Suppressor macrophage (primary cell): Measurements from ENCODE around the gene PTGES3L.

Experiments
- DNase-seq, 4 experiments: peaks; one replicate each; pipeline ENCODE4 v3.0.0-alpha.2; 2020 to 2022
- total RNA-seq, 17 experiments: gene quantifications; one replicate each; lab custom pipeline; 2026; ENCODE audit warnings: mixed read lengths in 6 of 17, inconsistent platforms in 3 of 17; lab: John Stamatoyannopoulos, UW

The PTGES3L gene
- 0.26 to 1.6 (median 1.0) reads per million in 17 experiments for total RNA-seq

DNA sequence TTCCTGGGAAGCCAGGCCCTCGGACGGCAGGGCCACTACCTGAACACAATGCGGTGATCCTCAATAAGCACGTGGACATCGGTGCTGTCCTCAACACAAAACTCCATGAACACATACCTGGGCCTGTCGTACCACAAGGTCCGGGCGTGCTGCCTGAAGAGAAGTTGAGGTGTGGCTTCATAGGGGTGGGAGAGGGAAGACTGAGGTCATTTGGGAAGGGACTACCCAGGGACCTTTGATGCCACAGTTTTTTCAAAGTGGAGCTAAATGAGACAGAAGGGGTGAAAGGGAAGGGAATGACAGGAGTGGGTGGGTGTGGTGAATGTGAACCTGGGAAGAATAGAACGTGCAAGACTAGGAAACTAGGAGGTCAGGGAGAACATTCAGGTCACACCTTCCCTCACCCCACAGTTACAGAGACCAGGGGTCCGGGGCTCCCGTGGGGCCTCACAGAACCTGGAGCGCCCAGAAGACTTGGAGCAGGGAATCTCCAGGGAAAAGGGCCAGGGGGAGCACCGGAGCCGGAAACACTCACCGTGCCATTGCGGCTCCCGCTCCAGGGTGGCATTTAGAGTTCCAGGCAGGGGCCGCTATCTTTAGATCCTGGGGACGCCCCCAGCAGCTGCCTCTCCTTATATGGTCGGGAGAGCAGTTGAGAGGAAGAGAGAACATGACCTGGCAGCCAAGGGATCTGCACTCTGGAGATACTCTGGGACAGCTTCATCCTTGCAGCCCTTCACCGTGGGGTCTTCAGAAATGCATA is at the start of gene PTGES3L:
TSS of gene PTGES3L (minus strand) at position 570 of the 763 bp plus-strand sequence. CDS start at position 543, 27 bp downstream.
- peak in 3 of 4 experiments; percentile 46 to 57 (median 50) for DNase-seq

GRCh38 chr17:43028221-43028861 is 48.5 kb upstream of the PTGES3L start:
- DNase-seq, result no peak

- no peak for DNase-seq
Measured at GRCh38 chr17:43027091-43028032, 47.5 kb upstream of the PTGES3L start.

- DNase-seq, result no peak
Measured at GRCh38 chr17:43026595-43026994, 46.7 kb upstream of the PTGES3L start.

DNA sequence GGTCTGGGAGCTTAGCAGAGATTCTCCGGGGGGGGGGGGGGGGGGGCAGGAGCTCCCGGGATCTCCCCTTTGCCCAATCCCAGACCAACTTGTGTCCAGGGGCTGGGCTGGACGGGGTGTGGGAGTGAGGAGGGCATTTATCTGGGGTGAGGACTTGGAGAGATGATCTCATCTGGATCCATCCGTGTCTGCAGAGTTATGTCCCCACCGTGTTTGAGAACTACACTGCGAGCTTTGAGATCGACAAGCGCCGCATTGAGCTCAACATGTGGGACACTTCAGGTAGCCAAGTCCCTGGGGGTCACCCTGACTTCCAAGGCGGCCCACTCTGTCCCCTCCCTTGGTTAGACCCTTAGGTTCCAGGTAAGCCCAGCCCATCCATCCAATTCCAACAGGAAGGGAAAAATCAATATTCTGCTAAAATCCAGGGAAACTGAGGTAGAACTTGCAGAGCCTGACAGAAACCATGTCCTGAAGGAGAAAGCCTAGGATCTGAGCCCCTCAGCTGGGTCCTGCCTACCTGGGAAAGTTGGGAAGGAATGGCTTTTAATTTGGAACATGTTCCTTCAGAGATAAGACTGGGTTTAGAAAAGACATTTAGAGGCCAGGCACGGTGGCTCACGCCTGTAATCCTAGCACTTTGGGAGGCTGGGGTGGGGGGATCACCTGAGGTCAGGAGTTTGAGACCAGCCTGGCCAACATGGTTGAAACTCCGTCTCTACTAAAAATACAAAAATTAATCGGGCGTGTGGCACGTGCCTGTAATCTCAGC is 46.1 kb upstream of the PTGES3L start:
- DNase-seq, result no peak

DNA sequence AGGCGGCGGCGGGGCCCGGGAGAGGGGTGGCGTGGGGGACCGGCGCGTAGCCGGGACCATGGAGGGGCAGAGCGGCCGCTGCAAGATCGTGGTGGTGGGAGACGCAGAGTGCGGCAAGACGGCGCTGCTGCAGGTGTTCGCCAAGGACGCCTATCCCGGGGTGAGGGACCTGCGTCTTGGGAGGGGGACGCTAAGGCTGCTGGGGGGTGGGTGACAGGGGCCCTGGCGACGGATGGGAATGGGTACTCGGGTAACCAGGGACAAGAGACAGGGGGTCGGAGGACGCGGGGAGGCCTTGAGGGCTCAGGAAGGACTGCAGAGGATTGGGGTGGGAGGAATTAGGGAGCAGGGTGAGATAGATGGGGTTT is 45.4 kb upstream of the PTGES3L start:
- DNase-seq, result no peak

- DNase-seq, result peak; percentile 88 to 92 (median 92)
Measured at GRCh38 chr17:43024407-43025289, 44.8 kb upstream of the PTGES3L start, which contains the start of gene RND2. Gene RND2 (plus strand): TSS chr17:43025231. CDS start chr17:43025348, 117 bp downstream.

DNA sequence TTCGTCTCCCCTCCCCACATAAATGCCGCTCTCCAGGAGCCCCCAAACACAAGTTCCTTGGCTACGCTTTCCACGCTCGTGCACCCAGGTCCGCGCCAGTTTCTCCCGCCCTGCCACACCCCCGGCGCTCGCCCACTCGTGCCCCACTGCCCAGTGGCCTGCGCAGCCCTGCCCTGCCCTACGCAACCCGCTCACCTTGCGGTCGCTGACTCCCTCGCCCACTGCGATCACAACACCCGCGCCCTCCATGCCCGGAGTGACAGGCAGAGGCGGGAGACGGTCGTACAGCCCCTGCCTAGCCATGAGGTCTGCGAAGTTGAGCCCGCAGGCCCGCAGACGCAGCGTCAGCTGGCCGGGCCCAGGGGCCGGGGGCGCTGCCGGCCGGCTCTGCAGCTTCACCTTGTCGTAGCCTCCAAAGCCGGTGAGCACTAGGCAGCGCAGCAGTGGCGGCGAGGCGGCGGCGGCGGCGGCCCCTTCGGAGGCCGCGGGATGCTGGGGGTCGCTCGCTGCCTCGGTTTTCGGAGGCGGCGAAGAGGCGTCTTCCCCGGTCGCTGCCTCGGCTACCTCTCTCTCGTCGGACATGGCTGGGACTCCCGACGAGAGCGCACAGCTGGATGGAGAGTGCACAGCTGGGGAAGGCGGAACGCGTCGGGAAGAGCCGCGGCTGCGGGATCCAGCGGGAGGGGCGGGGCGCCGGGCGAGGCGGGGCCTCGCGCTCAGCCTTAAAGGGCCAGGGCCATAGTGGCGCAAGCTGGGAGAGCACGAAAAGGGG is 42.0 kb upstream of the PTGES3L start, which contains the start of gene VAT1:
TSS of gene VAT1 (minus strand) at position 645 of the 772 bp plus-strand sequence. CDS start at position 582, 63 bp downstream.
- peak; percentile 83 to 95 (median 90) for DNase-seq

- peak; percentile 85 to 93 (median 93) for DNase-seq
Measured at GRCh38 chr17:43020789-43021740, 41.2 kb upstream of the PTGES3L start.

DNA sequence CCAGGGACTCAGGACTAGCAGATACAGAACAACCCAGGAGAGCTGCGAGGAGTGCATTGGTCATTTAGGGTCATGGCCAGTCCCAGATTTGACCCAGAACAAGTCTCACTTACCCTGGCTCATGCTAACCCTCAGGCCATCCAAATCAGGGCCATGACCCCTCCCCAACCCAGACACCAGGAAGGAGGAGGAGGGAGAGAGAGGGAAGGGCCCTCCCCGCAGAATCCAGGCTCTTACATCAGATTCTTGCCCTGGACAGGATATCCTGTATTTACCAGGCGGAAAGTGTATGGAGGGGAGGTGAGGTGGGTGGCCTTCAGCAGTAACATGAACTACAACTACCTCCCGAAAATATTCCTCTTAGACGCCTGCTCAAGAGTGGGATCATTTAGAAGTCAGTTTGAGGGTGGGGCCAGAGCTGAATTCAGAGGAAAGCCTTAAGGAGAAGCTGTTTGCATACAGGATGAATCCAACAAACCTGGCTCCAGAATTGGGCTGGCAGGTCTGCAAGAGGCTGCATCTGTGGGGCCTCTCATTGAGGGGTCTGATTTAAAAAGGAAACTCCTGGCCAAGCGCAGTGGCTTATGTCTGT is 40.2 kb upstream of the PTGES3L start:
- DNase-seq, result peak in 3 of 4 experiments; percentile 43 to 55 (median 51)

GRCh38 chr17:43019418-43019817 is 39.5 kb upstream of the PTGES3L start:
- DNase-seq, result no peak

DNA sequence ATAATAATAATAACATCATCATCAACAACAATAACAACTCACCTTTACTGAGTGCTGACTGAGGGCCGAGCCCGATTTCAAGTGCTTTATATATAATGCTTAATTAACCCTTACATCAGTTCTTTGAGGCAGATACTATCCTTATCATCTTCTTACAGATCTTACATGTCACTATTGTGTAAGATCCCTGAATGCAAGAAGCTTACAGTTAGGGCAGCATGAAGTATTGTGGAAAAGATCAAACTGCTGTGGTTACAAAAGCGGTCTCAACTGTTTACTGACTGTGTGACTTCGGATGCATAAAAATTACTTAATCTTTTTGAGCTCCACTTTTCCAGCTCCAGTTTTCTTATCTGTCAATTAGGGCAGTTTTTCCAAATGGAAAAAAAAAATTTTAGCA is 39.1 kb upstream of the PTGES3L start:
- DNase-seq, result peak in 2 of 4 experiments; percentile 31 to 34

DNA sequence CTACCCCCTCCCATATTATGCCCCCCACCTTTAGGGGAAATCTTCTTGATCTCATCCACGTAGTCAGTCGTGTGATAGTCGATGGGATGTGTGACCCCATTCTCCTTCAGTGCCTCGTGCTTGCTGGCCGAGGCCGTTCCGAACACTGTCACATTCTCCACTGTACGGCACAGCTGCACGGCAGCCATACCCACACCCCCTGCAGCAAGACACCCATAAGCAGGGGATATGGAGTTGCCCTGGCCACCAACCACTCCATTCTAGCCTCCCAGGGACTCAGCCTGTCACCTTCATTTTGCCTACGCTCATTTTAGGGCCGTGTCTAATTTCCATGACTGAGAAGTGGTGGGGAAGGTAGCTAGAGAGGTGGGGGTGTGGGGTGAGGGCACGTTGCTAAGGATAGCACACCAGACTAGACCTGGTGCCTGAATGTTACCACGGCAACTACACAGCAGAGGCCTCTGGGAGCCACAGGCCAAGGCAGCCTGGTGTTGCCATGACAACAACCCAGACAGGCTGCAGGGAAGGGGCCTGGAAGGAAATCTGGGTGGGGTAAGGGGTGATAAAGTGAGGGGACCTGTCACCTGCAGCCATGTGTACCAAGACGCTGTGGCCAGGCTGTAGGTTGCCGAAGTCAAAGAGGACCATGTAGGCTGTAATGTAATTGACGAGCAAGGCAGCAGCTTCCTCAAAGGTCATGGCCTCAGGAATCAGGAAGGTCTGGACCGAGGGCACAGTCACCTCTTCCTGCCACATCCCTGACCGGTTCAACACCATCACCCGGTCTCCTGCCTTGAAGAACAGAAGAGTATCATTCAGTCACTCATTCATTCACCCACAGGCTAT is 38.4 kb upstream of the PTGES3L start:
- DNase-seq, result peak; percentile 35 to 65 (median 57)

DNA sequence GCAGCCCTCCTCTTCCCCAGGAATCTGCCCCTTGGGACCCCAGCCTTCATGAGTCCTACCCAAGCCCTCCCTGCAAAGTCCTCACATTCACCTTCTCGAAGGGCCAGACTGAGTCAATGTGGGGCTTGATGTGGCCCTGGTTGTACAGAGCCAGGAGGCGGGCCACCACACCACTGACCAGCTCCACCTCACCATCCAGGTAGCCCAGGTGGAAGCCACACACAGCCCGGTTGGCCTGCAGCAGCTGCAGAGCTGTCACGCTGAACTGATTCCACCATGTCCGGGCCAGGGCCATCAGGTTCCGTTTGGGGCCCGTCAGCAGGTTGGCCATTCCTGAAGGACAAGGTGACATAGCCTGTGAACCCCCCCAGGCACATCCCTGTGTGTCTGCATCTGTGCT is 36.3 kb upstream of the PTGES3L start:
- no peak for DNase-seq

DNA sequence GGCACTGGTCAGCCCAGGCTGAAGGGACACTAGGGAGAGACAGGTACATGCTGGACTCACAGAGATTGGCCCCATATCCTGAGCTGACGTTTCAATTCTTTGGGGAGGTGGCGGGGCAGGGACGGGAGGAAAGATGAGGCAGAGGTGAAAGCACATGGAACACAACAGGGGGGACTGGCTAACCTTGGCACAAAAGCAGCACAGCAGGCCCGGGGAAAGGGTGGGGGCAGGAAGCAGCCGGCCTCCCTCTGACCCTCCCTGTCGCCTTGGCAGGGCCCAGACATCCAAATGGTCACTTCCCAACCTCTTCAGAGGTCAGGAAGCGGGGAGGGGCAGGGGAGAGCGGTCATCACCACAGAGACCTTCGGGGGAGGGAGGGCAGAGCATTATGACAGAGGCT is 35.7 kb upstream of the PTGES3L start:
- no peak for DNase-seq

- no peak for DNase-seq
Measured at GRCh38 chr17:43014649-43015542, 35.0 kb upstream of the PTGES3L start.
